Measurements from ENCODE around the gene TUB. TPM values are rescaled to one million over a fixed set of nuclear protein-coding genes. Genes with fewer than 3 reads are reported as not detected.

The TUB gene
- polyA plus RNA-seq, 1 of the 3 experiments (the other 2 are of a cell fraction): 11.3 TPM

DNA sequence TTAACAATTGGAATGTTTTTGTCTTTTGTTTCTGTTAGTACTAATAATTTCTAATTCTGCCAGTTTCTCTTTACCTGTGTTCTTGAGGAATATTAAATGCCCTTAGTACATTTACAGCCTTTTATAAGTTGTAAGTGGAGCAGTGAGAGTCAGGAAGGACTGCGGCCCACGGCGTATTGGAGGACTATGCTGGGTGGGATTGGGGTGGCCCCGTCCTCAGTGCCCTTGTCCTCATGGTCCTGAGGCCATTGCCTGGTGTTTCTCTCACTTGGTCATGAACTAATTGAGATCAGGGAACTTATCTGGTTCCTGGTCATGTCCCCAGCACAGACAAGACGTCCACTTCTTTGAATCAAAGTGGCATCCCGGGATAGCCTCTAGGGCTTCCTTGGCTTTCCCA, 3.3 kb downstream of the TUB start:
- ChIA-PET CTCF (interaction anchor here (3.5 to 26.8 kb wide), 5 partner anchors 13 to 78 kb away, joined by 24 to 620 read pairs (median 176); no protein-coding TSS in a partner anchor), POLR2A (no interaction called here)
- peaks cover 4% of the 10 kb centered on the region for H3F3A ChIP-seq (replicated peaks; ENCODE audit: insufficient read depth)
- H3K9ac ChIP-seq: no peak overlapping the region
- no peaks in the 10 kb centered on the region for H3K27me3 ChIP-seq (ENCODE audit: insufficient read depth)
- no peak overlapping the region for H2AFZ ChIP-seq (ENCODE audit: low read depth)
- H3K36me3 ChIP-seq (replicated peaks in 1 of 2; ENCODE audit: control insufficient read depth in 1 of 2, insufficient read depth in 2 of 2, low read length in 1 of 2): no peaks in the 10 kb centered on the region
- H3K79me2 ChIP-seq (ENCODE audit: insufficient read depth): 0 out of 2 replicates have a peak, but pooled peaks cover 2% of the 10 kb centered on the region
- peaks cover 39% of the 10 kb centered on the region for H4K20me1 ChIP-seq (ENCODE audit: insufficient read depth)
- H3K9me2 ChIP-seq: no peaks in the 10 kb centered on the region
- H3K4me2 ChIP-seq: no peak overlapping the region
- 98% methylated on average over 6 of the region's 6 CpGs for WGBS (ENCODE audit: low lambda C conversion rate)
- no peak for DNase-seq
- H3K27ac ChIP-seq (ENCODE audit: low read depth in 2 of 2, low read length in 1 of 2): peak overlapping the region in 1 of 2 experiments; percentile 92; a peak in 2 of 4 replicates
- H3K4me3 ChIP-seq (ENCODE audit: low read depth in 2 of 2, low read length in 1 of 2): no peak overlapping the region
- peaks cover 19 to 87% of the 10 kb centered on the region in 2 experiments; a peak in 3 of 4 replicates for H3K4me1 ChIP-seq (ENCODE audit: control insufficient read depth in 1 of 2, insufficient read depth in 2 of 2, low read depth in 1 of 2, low read length in 1 of 2)
- no peaks in the 10 kb centered on the region for H3K9me3 ChIP-seq
- TF ChIP-seq SMC3 (IDR thresholded peaks at IDR 0.05; ENCODE audit: low read depth, low read length): no peak
- TF ChIP-seq RFX5 (IDR thresholded peaks at IDR 0.05; ENCODE audit: low read length): no peak
- TF ChIP-seq YY1 (IDR thresholded peaks at IDR 0.05; ENCODE audit: low read depth): no peak
- TF ChIP-seq, protein P1, sequence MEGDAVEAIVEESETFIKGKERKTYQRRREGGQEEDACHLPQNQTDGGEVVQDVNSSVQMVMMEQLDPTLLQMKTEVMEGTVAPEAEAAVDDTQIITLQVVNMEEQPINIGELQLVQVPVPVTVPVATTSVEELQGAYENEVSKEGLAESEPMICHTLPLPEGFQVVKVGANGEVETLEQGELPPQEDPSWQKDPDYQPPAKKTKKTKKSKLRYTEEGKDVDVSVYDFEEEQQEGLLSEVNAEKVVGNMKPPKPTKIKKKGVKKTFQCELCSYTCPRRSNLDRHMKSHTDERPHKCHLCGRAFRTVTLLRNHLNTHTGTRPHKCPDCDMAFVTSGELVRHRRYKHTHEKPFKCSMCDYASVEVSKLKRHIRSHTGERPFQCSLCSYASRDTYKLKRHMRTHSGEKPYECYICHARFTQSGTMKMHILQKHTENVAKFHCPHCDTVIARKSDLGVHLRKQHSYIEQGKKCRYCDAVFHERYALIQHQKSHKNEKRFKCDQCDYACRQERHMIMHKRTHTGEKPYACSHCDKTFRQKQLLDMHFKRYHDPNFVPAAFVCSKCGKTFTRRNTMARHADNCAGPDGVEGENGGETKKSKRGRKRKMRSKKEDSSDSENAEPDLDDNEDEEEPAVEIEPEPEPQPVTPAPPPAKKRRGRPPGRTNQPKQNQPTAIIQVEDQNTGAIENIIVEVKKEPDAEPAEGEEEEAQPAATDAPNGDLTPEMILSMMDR (IDR thresholded peaks at IDR 0.05): no peak
- no peak for TF ChIP-seq RAD21 (IDR thresholded peaks at IDR 0.05; ENCODE audit: low read length)

DNA sequence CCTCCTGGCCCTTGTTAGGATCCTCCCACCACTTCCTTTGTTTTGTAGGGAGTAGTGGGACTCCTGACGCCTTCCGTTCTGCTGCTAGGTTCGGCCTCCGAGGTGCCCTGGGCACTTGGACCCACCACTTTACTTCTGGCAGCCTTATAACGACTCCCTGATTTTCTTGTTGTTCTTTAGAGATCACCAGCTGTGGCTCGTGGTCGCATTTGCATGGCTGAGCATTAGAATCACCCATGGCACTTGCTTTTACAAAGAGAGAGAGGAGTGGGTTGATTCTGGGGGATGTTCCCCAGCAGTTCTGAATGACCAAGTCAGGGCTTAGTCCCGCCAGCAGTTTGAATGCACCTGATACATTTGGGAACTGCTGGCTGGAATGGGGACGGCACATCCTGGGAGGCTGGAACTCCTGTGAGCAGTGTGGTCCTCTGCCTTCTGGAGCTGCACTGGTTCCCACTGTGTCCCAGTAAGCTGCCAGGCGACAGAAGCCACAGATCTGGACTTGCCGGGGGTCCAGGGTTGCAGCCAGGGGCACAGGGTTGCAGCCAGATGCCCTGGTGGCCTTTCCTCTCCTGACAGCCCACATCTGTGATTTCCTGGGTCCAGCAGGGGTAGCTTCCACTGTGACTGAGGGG, 4.1 kb downstream of the TUB start:
- no peak overlapping the region for H3K9ac ChIP-seq
- 88% methylated on average over 8 of the region's 11 CpGs for whole genome bisulfite sequencing (ENCODE audit: low lambda C conversion rate)
- TF ChIP-seq SIN3A (IDR thresholded peaks at IDR 0.05; ENCODE audit: borderline replicate concordance, low read depth, low read length): no peak
- no peak for TF ChIP-seq TCF12 (IDR thresholded peaks at IDR 0.05)
- TF ChIP-seq TEAD4 (IDR thresholded peaks at IDR 0.05; ENCODE audit: borderline replicate concordance, insufficient read depth): no peak
- no peak for TF ChIP-seq TAF1 (IDR thresholded peaks at IDR 0.05; ENCODE audit: borderline replicate concordance, low read depth, low read length)
- TF ChIP-seq USF2 (IDR thresholded peaks at IDR 0.05; ENCODE audit: borderline replicate concordance, low read depth, low read length): no peak
- no peak for TF ChIP-seq EZH2phosphoT487 (IDR thresholded peaks at IDR 0.05; ENCODE audit: borderline replicate concordance, low read depth)
- no peak for TF ChIP-seq GATA2 (CRISPR knock-in tag; IDR thresholded peaks at IDR 0.05)
- no peak for TF ChIP-seq GABPA (IDR thresholded peaks at IDR 0.05; ENCODE audit: low read depth)
- no peak for TF ChIP-seq SMC3 (IDR thresholded peaks at IDR 0.05; ENCODE audit: low read depth, low read length)
- TF ChIP-seq, protein P2, sequence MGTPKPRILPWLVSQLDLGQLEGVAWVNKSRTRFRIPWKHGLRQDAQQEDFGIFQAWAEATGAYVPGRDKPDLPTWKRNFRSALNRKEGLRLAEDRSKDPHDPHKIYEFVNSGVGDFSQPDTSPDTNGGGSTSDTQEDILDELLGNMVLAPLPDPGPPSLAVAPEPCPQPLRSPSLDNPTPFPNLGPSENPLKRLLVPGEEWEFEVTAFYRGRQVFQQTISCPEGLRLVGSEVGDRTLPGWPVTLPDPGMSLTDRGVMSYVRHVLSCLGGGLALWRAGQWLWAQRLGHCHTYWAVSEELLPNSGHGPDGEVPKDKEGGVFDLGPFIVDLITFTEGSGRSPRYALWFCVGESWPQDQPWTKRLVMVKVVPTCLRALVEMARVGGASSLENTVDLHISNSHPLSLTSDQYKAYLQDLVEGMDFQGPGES (IDR thresholded peaks at IDR 0.05; ENCODE audit: low read depth, low read length): no peak
- no peak for TF ChIP-seq NRF1 (IDR thresholded peaks at IDR 0.05; ENCODE audit: low read depth, low read length)
- no peak for TF ChIP-seq RFX5 (IDR thresholded peaks at IDR 0.05; ENCODE audit: low read length)
- TF ChIP-seq CHD2 (IDR thresholded peaks at IDR 0.05; ENCODE audit: low read length, partially characterized antibody): no peak
- TF ChIP-seq MEF2A (IDR thresholded peaks at IDR 0.05; ENCODE audit: borderline replicate concordance, low read depth): no peak
- no peak for TF ChIP-seq EP300 (IDR thresholded peaks at IDR 0.05; ENCODE audit: borderline replicate concordance in 1 of 2, low read depth in 1 of 2, low read length in 1 of 2)
- TF ChIP-seq, protein P1 (IDR thresholded peaks at IDR 0.05): no peak
- TF ChIP-seq RAD21 (IDR thresholded peaks at IDR 0.05; ENCODE audit: low read length): no peak
- no peak for TF ChIP-seq YY1 (IDR thresholded peaks at IDR 0.05; ENCODE audit: low read depth)

More for the DNA sequence above, 4.1 kb downstream of the TUB start:
- Histone ChIP-seq H3K4me2 (no peak overlapping the region), H4K20me1 (ENCODE audit: insufficient read depth) (peaks cover 39% of the 10 kb centered on the region), H3K27ac (ENCODE audit: low read depth in 2 of 2, low read length in 1 of 2) (peak overlapping the region in 1 of 2 experiments; percentile 92; a peak in 2 of 4 replicates), H3K27me3 (ENCODE audit: insufficient read depth) (no peaks in the 10 kb centered on the region), H3K9me3 (no peaks in the 10 kb centered on the region), H3K4me3 (ENCODE audit: low read depth in 2 of 2, low read length in 1 of 2) (no peak overlapping the region; a peak in 1 of 4 replicates), H3K36me3 (replicated peaks in 1 of 2; ENCODE audit: control insufficient read depth in 1 of 2, insufficient read depth in 2 of 2, low read length in 1 of 2) (no peaks in the 10 kb centered on the region), H2AFZ (ENCODE audit: low read depth) (no peak overlapping the region), H3F3A (replicated peaks; ENCODE audit: insufficient read depth) (peaks cover 4% of the 10 kb centered on the region), H3K4me1 (ENCODE audit: control insufficient read depth in 1 of 2, insufficient read depth in 2 of 2, low read depth in 1 of 2, low read length in 1 of 2) (peaks cover 19 to 93% of the 10 kb centered on the region in 2 experiments; a peak in 3 of 4 replicates), H3K9me2 (no peaks in the 10 kb centered on the region), H3K79me2 (ENCODE audit: insufficient read depth) (0 out of 2 replicates have a peak, but pooled peaks cover 2% of the 10 kb centered on the region)
- no peak for DNase-seq
- POLR2A ChIA-PET: interaction anchor here (1.1 to 2.2 kb wide), 6 partner anchors 13 to 78 kb away, joined by 3 to 14 read pairs (median 4); no protein-coding TSS in a partner anchor
- CTCF ChIA-PET: interaction anchor here (0.8 to 26.8 kb wide), 7 partner anchors 13 to 108 kb away, joined by 3 to 620 read pairs (median 59); no protein-coding TSS in a partner anchor

All from SK-N-SH (cell line).